Measurements from ENCODE around the gene CDKAL1. TPM values are rescaled to one million over a fixed set of nuclear protein-coding genes. Genes with fewer than 3 reads are reported as not detected.

CDKAL1 gene
- total RNA-seq, 1 donor from 2014 or later, result 11.9 TPM

GRCh38 chr6:20769631-20770030 is 235.4 kb downstream of the CDKAL1 start:
- intact Hi-C loops (cut with DNase I), result no loop called here
- H3K9me3 ChIP-seq, result no peaks in the 10 kb centered on the region
- H3K36me3 ChIP-seq, result no peaks in the 10 kb centered on the region
- H3K4me1 ChIP-seq, result no peaks in the 10 kb centered on the region
- no peak for TF ChIP-seq CTCF (IDR thresholded peaks at IDR 0.05)
- H3K27me3 ChIP-seq, result no peaks in the 10 kb centered on the region
- no peak overlapping the region for H3K4me3 ChIP-seq
- DNase-seq (ENCODE audit: low spot score in 2 of 2), result no peak
- H3K27ac ChIP-seq, result no peak overlapping the region

- no peak for DNase-seq (ENCODE audit: low spot score in 2 of 2)
- intact Hi-C loops (cut with DNase I), result no loop called here
- Histone ChIP-seq H3K4me1 (no peaks in the 10 kb centered on the region), H3K4me3 (no peak overlapping the region), H3K27me3 (no peaks in the 10 kb centered on the region), H3K36me3 (no peaks in the 10 kb centered on the region), H3K27ac (no peak overlapping the region), H3K9me3 (no peaks in the 10 kb centered on the region)
- TF ChIP-seq CTCF (IDR thresholded peaks at IDR 0.05), result no peak
Measured at GRCh38 chr6:20770773-20771172, 236.5 kb downstream of the CDKAL1 start.

- H3K4me3 ChIP-seq, result no peak overlapping the region
- no peak for DNase-seq (ENCODE audit: low spot score in 2 of 2)
- intact Hi-C loops (cut with DNase I), result no loop called here
- H3K9me3 ChIP-seq, result no peaks in the 10 kb centered on the region
- no peaks in the 10 kb centered on the region for H3K27me3 ChIP-seq
- no peak overlapping the region for H3K27ac ChIP-seq
- no peak for TF ChIP-seq CTCF (IDR thresholded peaks at IDR 0.05)
- H3K4me1 ChIP-seq, result no peaks in the 10 kb centered on the region
- H3K36me3 ChIP-seq, result no peaks in the 10 kb centered on the region
Measured at GRCh38 chr6:20771409-20771808, 237.2 kb downstream of the CDKAL1 start.

- no peak overlapping the region for H3K27ac ChIP-seq
- intact Hi-C loops (cut with DNase I), result no loop called here
Measured at GRCh38 chr6:20773822-20774221, 239.6 kb downstream of the CDKAL1 start.

GRCh38 chr6:20775981-20776380 is 241.7 kb downstream of the CDKAL1 start:
- no peaks in the 10 kb centered on the region for H3K36me3 ChIP-seq
- intact Hi-C loops (cut with DNase I), result no loop called here
- no peak overlapping the region for H3K4me3 ChIP-seq
- no peak for TF ChIP-seq CTCF (IDR thresholded peaks at IDR 0.05)
- no peak for DNase-seq (ENCODE audit: low spot score in 2 of 2)
- no peaks in the 10 kb centered on the region for H3K27me3 ChIP-seq
- H3K4me1 ChIP-seq, result no peaks in the 10 kb centered on the region
- H3K9me3 ChIP-seq, result no peaks in the 10 kb centered on the region
- no peak overlapping the region for H3K27ac ChIP-seq

More at GRCh38 chr6:20773822-20774221, 239.6 kb downstream of the CDKAL1 start:
- H3K27me3 ChIP-seq, result no peaks in the 10 kb centered on the region
- DNase-seq (ENCODE audit: low spot score in 2 of 2), result no peak
- H3K4me1 ChIP-seq, result no peaks in the 10 kb centered on the region
- TF ChIP-seq CTCF (IDR thresholded peaks at IDR 0.05), result no peak
- no peaks in the 10 kb centered on the region for H3K36me3 ChIP-seq
- H3K4me3 ChIP-seq, result no peak overlapping the region
- H3K9me3 ChIP-seq, result no peaks in the 10 kb centered on the region

- DNase-seq (ENCODE audit: low spot score in 2 of 2), result no peak
- no peak overlapping the region for H3K27ac ChIP-seq
- H3K4me1 ChIP-seq, result no peaks in the 10 kb centered on the region
- H3K36me3 ChIP-seq, result no peaks in the 10 kb centered on the region
- no peak for TF ChIP-seq CTCF (IDR thresholded peaks at IDR 0.05)
- H3K27me3 ChIP-seq, result no peaks in the 10 kb centered on the region
- no peak overlapping the region for H3K4me3 ChIP-seq
- intact Hi-C loops (cut with DNase I), result no loop called here
- H3K9me3 ChIP-seq, result no peaks in the 10 kb centered on the region
Measured at GRCh38 chr6:20777801-20778200, 243.5 kb downstream of the CDKAL1 start.

All from ascending aorta (tissue), 2 donors.